IMR-90 (cell line): ENCODE data around the gene GPR17. TPM values are rescaled to one million over a fixed set of nuclear protein-coding genes. Genes with fewer than 3 reads are reported as not detected.

ENCODE experiments used
- ATAC-seq: fragments of 200-7000 bp; cut with Tn5 transposase; 2 replicates; pipeline ENCODE4 v1.9.1; 2020; ENCODE audit warnings: low read depth, mild to moderate bottlenecking, moderate library complexity
- BruUV-seq: library from RNA; stranded (reverse); fragments of 400-500 nt; replicated peaks from 2 replicates; lab custom pipeline; 2021; lab: Mats Ljungman, UMichigan
- CTCF ChIA-PET: fragments of 300-600 bp; formaldehyde crosslinking; extraction: SDS; loops from one replicate; lab custom pipeline; 2021; ENCODE audit warnings: antibody characterized with exemption; lab: Yijun Ruan, JAX
- POLR2A ChIA-PET: fragments of 300-600 bp; sonication (Branson Sonifier 250); formaldehyde crosslinking; loops from one replicate; lab custom pipeline; 2022; ENCODE audit warnings: antibody characterized with exemption; ENCODE audit not compliant: unreplicated experiment; lab: Charles Lee
- DNase-seq: peaks from one replicate; pipeline ENCODE4 v3.0.0; 2013
- H2AFZ ChIP-seq: replicated peaks from 2 replicates; pipeline ENCODE3; 2013; ENCODE audit warnings: low read length, mild to moderate bottlenecking; ENCODE audit not compliant: poor library complexity
- H2AK5ac ChIP-seq: 2 replicates; pipeline ENCODE4 v1.6.1; 2013; ENCODE audit warnings: low read depth, low read length, inconsistent platforms
- H2AK9ac ChIP-seq: replicated peaks from 2 replicates; pipeline ENCODE3; 2013; ENCODE audit warnings: mild to moderate bottlenecking, low read depth, low read length, moderate library complexity; ENCODE audit not compliant: poor library complexity
- H2BK120ac ChIP-seq: 2 replicates; pipeline ENCODE4 v1.6.1; 2013; ENCODE audit warnings: low read depth, low read length, inconsistent platforms
- H2BK15ac ChIP-seq: 3 replicates; pipeline ENCODE4 v1.6.1; 2013; ENCODE audit warnings: low read depth, low read length, inconsistent platforms
- H2BK20ac ChIP-seq: 2 replicates; pipeline ENCODE4 v1.6.1; 2013; ENCODE audit warnings: low read depth, mild to moderate bottlenecking, inconsistent platforms, low read length, moderate library complexity
- H2BK5ac ChIP-seq: 2 replicates; pipeline ENCODE4 v1.6.1; 2013; ENCODE audit warnings: mild to moderate bottlenecking, low read depth, low read length, inconsistent platforms; ENCODE audit not compliant: poor library complexity, severe bottlenecking
- H3K14ac ChIP-seq: replicated peaks from 2 replicates; pipeline ENCODE4 v1.6.1; 2013; ENCODE audit warnings: low read depth, low read length, inconsistent platforms
- H3K18ac ChIP-seq: 2 replicates; pipeline ENCODE4 v1.6.1; 2013; ENCODE audit warnings: low read depth, low read length, control low read depth
- H3K23ac ChIP-seq: 2 replicates; pipeline ENCODE4 v1.6.1; 2013; ENCODE audit warnings: low read depth, low read length, inconsistent platforms
- H3K27ac ChIP-seq: 2 replicates; pipeline ENCODE4 v1.5.1; 2013; ENCODE audit warnings: mild to moderate bottlenecking, control low read depth, low read length; ENCODE audit not compliant: insufficient read depth
- H3K27me3 ChIP-seq: 2 replicates; pipeline ENCODE4 v1.6.1; 2013; ENCODE audit warnings: low read length; ENCODE audit not compliant: control insufficient read depth, insufficient read depth
- H3K36me3 ChIP-seq: 2 replicates; pipeline ENCODE4 v1.6.1; 2013; ENCODE audit warnings: low read length, mixed read lengths; ENCODE audit not compliant: control insufficient read depth, insufficient read depth
- H3K4ac ChIP-seq: 2 replicates; pipeline ENCODE4 v1.6.1; 2013; ENCODE audit warnings: low read depth, low read length, inconsistent platforms
- H3K4me1 ChIP-seq: 2 replicates; pipeline ENCODE4 v1.6.1; 2013; ENCODE audit warnings: low read length, mixed read lengths; ENCODE audit not compliant: control insufficient read depth, insufficient read depth
- H3K4me2 ChIP-seq: 2 replicates; pipeline ENCODE4 v1.6.1; 2013; ENCODE audit warnings: low read depth, mild to moderate bottlenecking, control low read depth, low read length, moderate library complexity
- H3K4me3 ChIP-seq: 2 replicates; pipeline ENCODE4 v1.5.1; 2013; ENCODE audit warnings: low read depth, mild to moderate bottlenecking, control low read depth, low read length, moderate library complexity; ENCODE audit not compliant: insufficient read depth
- H3K56ac ChIP-seq: 2 replicates; pipeline ENCODE4 v1.6.1; 2013; ENCODE audit warnings: low read length, inconsistent platforms; ENCODE audit not compliant: insufficient read depth; ENCODE audit errors: extremely low read depth
- H3K79me1 ChIP-seq, 2 experiments: 2 replicates each; pipeline ENCODE4 v1.6.1; 2013; ENCODE audit warnings: low read length in 2 of 2, inconsistent platforms in 1 of 2, low read depth in 1 of 2
- H3K9ac ChIP-seq: 2 replicates; pipeline ENCODE4 v1.6.1; 2013; ENCODE audit warnings: low read depth, low read length, control low read depth
- H3K9me1 ChIP-seq: 2 replicates; pipeline ENCODE4 v1.6.1; 2013; ENCODE audit warnings: low read length, inconsistent platforms; ENCODE audit not compliant: insufficient read depth
- H3K9me3 ChIP-seq: 2 replicates; pipeline ENCODE4 v1.6.1; 2013; ENCODE audit warnings: low read length; ENCODE audit not compliant: control insufficient read depth, insufficient read depth
- H4K20me1 ChIP-seq: 2 replicates; pipeline ENCODE4 v1.6.1; 2013; ENCODE audit warnings: low read length, inconsistent platforms; ENCODE audit not compliant: insufficient read depth
- H4K5ac ChIP-seq: 2 replicates; pipeline ENCODE4 v1.6.1; 2013; ENCODE audit warnings: mild to moderate bottlenecking, low read depth, low read length, control low read depth
- H4K8ac ChIP-seq, 2 experiments: 2 replicates each; pipeline ENCODE4 v1.6.1; 2013; ENCODE audit warnings: low read depth in 2 of 2, low read length in 2 of 2, control low read depth in 1 of 2, inconsistent platforms in 1 of 2
- H4K91ac ChIP-seq: 2 replicates; pipeline ENCODE4 v1.6.1; 2013; ENCODE audit warnings: low read depth, low read length, inconsistent platforms; ENCODE audit not compliant: insufficient read depth
- CEBPB ChIP-seq: IDR thresholded peaks from 2 replicates; pipeline ENCODE4 v1.6.1; 2012; ENCODE audit warnings: low read depth, low read length, improper control_type of control experiment
- MXI1 ChIP-seq: IDR thresholded peaks from 2 replicates; pipeline ENCODE4 v1.6.1; 2012; ENCODE audit warnings: low read depth, mild to moderate bottlenecking, low read length, moderate library complexity, borderline replicate concordance
- NFE2L2 ChIP-seq: fragments of 150-350 bp; IDR thresholded peaks from 2 replicates; pipeline ENCODE4 v1.6.1; 2016; ENCODE audit warnings: low read depth, mild to moderate bottlenecking, low read length
- POLR2A ChIP-seq: IDR thresholded peaks from 2 replicates; pipeline ENCODE4 v1.6.1; 2012; ENCODE audit warnings: mild to moderate bottlenecking, low read depth, low read length
- RAD21 ChIP-seq: IDR thresholded peaks from 2 replicates; pipeline ENCODE4 v1.6.1; 2012; ENCODE audit warnings: low read length, improper control_type of control experiment
- RCOR1 ChIP-seq: IDR thresholded peaks from 2 replicates; pipeline ENCODE4 v1.6.1; 2012; ENCODE audit warnings: mild to moderate bottlenecking, low read length, improper control_type of control experiment; ENCODE audit not compliant: insufficient replicate concordance
- SMC3 ChIP-seq: fragments of 150-350 bp; IDR thresholded peaks from 2 replicates; pipeline ENCODE4 v1.6.1; 2016; ENCODE audit warnings: low read depth, mild to moderate bottlenecking, antibody characterized with exemption, low read length, moderate library complexity
- WGBS, 2 experiments: methylation state at CpG; one replicate each; pipeline versions ENCODE4 v1.1.5 to v1.1.7; 2013; ENCODE audit warnings: missing lambda C conversion rate in 2 of 2; ENCODE audit not compliant: insufficient read length in 1 of 2; ENCODE audit errors: extremely low coverage in 2 of 2; 5-methylcytosine and 5-hydroxymethylcytosine counted together
- dilution Hi-C: fragments of 300-500 bp; cut with HindIII; formaldehyde crosslinking; loops from one replicate; pipeline ENCODE4 v1.14.3; 2018; ENCODE audit warnings: low sequenced_read_pairs; ENCODE audit not compliant: unreplicated experiment
- in situ Hi-C: fragments of 300-500 bp; cut with MboI; formaldehyde crosslinking; loops from 3 replicates; pipeline ENCODE4 v1.14.3; 2019; ENCODE audit warnings: low sequenced_read_pairs, inconsistent platforms, mixed read lengths
- intact Hi-C: fragments of 100-400 bp; cut with micrococcal nuclease; formaldehyde crosslinking; loops from 2 replicates; pipeline ENCODE4 v1.10.0; 2022
- polyA plus RNA-seq, 3 experiments: library from polyadenylated mRNA; depleted of rRNA; stranded (reverse); fragments of >200 nt; gene quantifications; 2 replicates each; pipeline ENCODE4 v1.2.3, GENCODE V29; 2012; ENCODE audit warnings: low replicate concordance in 1 of 3
- total RNA-seq: library from RNA; depleted of rRNA; stranded (reverse); fragments of >200 nt; gene quantifications from 2 replicates; pipeline ENCODE4 v1.2.3, GENCODE V29; 2012
- TF ChIP-seq, protein P1 (sequence below): fragments of 150-350 bp; IDR thresholded peaks from 2 replicates; pipeline ENCODE4 v1.6.1; 2017; ENCODE audit warnings: mild to moderate bottlenecking, antibody characterized with exemption, low read length, low read depth
- TF ChIP-seq, protein P2 (sequence below): fragments of 150-350 bp; IDR thresholded peaks from 2 replicates; pipeline ENCODE4 v1.6.1; 2016; ENCODE audit warnings: low read depth, mild to moderate bottlenecking, low read length, moderate library complexity, borderline replicate concordance
- TF ChIP-seq, protein P3 (sequence below): conservative IDR thresholded peaks from 2 replicates; pipeline ENCODE4 v1.5.1; 2012; ENCODE audit warnings: mild to moderate bottlenecking, low read depth, low read length, improper control_type of control experiment

Gene GPR17
- total and polyA plus RNA-seq, 2 of the 4 experiments (the other 2 are of a cell fraction) = not detected

DNA sequence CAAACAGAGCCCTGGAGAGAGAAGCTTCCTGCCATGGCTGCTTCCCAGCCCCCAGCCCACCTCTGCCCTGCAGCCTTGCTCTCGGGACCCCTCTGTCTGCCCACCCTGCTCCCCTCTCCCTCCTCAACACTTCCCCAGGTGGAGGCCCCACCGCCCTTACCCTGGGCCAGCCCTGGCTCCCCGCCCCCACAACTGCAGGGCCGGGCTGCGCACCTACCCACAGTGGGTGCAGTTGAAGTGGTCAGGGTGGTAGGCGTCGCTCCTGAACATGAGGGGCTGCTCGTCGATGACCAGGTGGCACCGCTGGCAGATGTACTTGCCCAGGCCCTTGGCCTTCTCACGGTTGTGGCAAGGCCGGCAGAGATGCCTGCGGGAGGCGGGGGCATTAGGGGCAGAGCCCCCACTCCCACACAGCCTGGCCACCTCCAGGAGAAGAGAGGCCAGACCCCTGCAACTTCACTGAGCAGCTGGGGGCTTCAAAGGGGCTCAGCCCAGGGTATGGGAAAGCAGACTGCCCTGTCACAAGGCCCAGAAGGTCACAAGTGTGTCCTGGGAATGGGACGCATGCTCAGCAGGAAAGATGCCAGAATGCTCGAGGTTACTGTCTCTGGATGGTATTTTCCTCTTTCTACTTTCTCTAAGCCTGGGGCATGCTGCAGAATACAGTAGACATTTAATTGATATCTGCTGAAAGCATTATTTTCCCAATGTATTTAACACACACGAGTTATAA lies 3.1 kb upstream of the GPR17 start:
- intact Hi-C loops (no loop called here), dilution Hi-C loops (no loop called here), in situ Hi-C loops (no loop called here)
- Histone ChIP-seq H3K27me3 (no peaks in the 10 kb centered on the region), H4K8ac (no peak overlapping the region), H2AFZ (no peak overlapping the region), H3K14ac (no peak overlapping the region), H3K4ac (no peak overlapping the region), H3K9me1 (peaks cover 12% of the 10 kb centered on the region), H2BK5ac (no peak overlapping the region), H2AK9ac (no peak overlapping the region), H3K4me2 (no peak overlapping the region), H2AK5ac (no peak overlapping the region), H3K18ac (no peak overlapping the region), H3K4me3 (no peak overlapping the region), H4K20me1 (no peaks in the 10 kb centered on the region; the same call in 1 of the 2 replicates), H3K23ac (no peak overlapping the region), H2BK20ac (no peak overlapping the region), H3K9me3 (no peaks in the 10 kb centered on the region), H3K27ac (no peak overlapping the region), H3K79me1 (peaks cover 0 to 15% of the 10 kb centered on the region in 2 experiments; a peak in 2 of 4 replicates), H3K56ac (no peak overlapping the region), H2BK120ac (no peak overlapping the region), H3K4me1 (peaks cover 8% of the 10 kb centered on the region), H3K36me3 (peaks cover 2% of the 10 kb centered on the region; the same call in 1 of the 2 replicates), H2BK15ac (no peak overlapping the region), H4K5ac (no peak overlapping the region), H3K9ac (no peak overlapping the region), H4K91ac (no peak overlapping the region)
- POLR2A ChIA-PET = no interaction called here
- TF ChIP-seq NFE2L2 = no peak
- TF ChIP-seq, protein P1, sequence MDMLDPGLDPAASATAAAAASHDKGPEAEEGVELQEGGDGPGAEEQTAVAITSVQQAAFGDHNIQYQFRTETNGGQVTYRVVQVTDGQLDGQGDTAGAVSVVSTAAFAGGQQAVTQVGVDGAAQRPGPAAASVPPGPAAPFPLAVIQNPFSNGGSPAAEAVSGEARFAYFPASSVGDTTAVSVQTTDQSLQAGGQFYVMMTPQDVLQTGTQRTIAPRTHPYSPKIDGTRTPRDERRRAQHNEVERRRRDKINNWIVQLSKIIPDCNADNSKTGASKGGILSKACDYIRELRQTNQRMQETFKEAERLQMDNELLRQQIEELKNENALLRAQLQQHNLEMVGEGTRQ = no peak
- TF ChIP-seq SMC3 = no peak
- no peak for TF ChIP-seq RAD21
- TF ChIP-seq CEBPB = no peak
- TF ChIP-seq, protein P2, sequence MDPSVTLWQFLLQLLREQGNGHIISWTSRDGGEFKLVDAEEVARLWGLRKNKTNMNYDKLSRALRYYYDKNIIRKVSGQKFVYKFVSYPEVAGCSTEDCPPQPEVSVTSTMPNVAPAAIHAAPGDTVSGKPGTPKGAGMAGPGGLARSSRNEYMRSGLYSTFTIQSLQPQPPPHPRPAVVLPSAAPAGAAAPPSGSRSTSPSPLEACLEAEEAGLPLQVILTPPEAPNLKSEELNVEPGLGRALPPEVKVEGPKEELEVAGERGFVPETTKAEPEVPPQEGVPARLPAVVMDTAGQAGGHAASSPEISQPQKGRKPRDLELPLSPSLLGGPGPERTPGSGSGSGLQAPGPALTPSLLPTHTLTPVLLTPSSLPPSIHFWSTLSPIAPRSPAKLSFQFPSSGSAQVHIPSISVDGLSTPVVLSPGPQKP = no peak
- no peak for TF ChIP-seq RCOR1
- no peak for TF ChIP-seq MXI1
- no peak for TF ChIP-seq POLR2A
- TF ChIP-seq, protein P3, sequence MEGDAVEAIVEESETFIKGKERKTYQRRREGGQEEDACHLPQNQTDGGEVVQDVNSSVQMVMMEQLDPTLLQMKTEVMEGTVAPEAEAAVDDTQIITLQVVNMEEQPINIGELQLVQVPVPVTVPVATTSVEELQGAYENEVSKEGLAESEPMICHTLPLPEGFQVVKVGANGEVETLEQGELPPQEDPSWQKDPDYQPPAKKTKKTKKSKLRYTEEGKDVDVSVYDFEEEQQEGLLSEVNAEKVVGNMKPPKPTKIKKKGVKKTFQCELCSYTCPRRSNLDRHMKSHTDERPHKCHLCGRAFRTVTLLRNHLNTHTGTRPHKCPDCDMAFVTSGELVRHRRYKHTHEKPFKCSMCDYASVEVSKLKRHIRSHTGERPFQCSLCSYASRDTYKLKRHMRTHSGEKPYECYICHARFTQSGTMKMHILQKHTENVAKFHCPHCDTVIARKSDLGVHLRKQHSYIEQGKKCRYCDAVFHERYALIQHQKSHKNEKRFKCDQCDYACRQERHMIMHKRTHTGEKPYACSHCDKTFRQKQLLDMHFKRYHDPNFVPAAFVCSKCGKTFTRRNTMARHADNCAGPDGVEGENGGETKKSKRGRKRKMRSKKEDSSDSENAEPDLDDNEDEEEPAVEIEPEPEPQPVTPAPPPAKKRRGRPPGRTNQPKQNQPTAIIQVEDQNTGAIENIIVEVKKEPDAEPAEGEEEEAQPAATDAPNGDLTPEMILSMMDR = no peak
- WGBS, 2 experiments = 82% methylated on average over 2 of the region's 17 CpGs; no CpG with 5 or more reads in 1 of the 2 experiments
- BruUV-seq = no TSS peak
- CTCF ChIA-PET = no interaction called here
- DNase-seq (no peak), ATAC-seq (no peak)
